Hepatic stellate cell (primary cell): ENCODE measurements around the gene TBCK.

Source experiments
- DNase-seq: peaks from one replicate; pipeline ENCODE4 v3.0.0; 2011; ENCODE audit warnings: low spot score

Gene TBCK

GRCh38 chr4:106038908-106039307, 277.1 kb downstream of the TBCK start:
- DNase-seq: no peak

DNA sequence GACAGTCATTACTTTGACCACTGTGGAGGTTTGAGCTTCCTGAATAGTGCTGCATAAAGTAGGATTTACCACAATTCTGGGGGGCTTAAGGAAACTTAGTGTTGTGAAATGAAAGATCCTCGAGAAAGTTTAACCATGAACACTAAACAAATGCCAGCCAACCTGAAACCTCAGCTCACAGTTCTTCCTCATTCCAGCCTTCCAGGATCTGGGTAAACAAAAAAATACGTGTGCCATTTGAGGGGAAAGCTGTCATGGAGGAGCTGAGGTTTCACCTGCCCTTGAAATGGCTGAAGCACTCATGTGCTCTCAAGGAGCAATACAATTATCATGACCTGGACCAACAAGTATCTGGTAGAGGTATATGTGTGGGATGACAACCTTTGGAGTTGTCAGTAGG, 278.0 kb downstream of the TBCK start:
- no peak for DNase-seq

DNA sequence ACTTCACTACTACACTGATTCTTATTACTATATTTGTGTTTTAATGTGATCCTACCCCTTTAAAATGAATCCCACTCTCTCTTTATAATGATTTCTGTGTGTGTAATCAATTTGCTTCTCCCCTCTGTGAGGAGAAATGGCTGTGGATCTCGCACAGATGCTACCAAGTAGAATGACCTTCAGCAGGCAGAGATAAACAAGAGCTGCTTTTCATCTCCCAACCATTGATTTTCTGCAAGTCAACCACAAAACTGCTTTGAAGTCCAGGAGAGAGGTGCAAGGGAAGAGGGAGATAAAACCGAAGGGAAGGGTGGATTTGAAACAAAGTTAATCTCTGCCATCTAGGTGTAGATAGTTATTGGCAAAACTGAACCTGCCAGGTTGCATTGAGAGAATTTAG, 279.2 kb downstream of the TBCK start:
- no peak for DNase-seq

DNA sequence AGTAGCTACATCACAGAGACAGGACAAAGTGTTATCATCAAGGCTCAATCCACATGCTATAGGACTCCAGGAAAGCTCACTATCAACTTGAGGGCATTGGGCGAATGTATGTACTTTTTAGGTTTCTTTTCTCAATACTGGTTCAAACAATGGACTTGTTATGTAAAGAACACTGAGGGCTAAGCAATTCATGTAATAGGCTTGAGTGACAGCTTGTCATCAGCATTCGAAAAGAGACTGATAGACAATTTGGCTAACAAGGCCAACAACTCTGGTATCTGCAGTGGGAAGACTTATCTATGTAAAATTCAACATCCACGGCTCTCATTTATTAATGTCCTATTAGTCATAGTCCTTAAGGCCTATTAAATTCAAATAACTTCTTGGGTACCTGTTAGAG, 279.7 kb downstream of the TBCK start:
- no peak for DNase-seq

DNA sequence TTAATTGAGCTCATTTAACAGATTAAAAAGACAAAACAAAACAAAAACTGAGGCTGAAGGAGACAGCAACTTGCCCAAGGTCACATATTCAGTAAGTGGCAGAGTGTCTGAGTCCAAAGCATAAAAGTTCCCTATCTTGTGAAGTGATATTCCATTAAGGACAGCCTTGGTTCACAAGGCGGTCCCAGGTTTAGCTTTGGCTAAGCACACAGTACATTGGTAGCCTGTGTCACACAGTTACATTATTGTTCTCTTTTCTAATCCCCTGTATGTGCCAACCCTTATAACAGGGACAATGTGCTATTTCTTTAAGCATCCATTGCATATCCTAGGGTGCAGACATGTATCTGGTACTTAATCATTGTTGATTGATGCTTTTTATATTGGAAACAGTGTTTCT, 280.8 kb downstream of the TBCK start:
- no peak for DNase-seq

GRCh38 chr4:106034751-106035150, 281.3 kb downstream of the TBCK start:
- DNase-seq: no peak

GRCh38 chr4:106034220-106034619, 281.8 kb downstream of the TBCK start:
- DNase-seq: no peak

DNA sequence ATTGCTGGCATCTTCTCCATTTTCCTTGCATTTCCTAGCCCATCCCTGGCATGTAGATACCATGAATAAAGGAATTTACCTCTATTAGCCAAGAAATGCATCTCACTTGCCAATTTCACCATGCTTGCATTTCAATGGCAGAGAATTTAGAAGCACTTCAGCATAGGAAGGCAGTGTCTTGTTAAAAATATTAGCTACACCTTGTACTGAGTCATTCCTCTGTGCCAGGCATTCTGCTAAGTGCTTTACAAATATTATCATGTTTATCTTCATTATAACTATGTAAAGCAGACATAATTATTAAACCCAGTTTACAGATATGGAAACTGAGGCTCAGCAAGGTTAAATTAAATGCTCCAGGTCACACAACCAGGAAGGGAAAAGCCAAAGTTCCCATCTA, 282.5 kb downstream of the TBCK start:
- no peak for DNase-seq

GRCh38 chr4:106032851-106033286, 283.1 kb downstream of the TBCK start:
- DNase-seq: peak; percentile 20

DNA sequence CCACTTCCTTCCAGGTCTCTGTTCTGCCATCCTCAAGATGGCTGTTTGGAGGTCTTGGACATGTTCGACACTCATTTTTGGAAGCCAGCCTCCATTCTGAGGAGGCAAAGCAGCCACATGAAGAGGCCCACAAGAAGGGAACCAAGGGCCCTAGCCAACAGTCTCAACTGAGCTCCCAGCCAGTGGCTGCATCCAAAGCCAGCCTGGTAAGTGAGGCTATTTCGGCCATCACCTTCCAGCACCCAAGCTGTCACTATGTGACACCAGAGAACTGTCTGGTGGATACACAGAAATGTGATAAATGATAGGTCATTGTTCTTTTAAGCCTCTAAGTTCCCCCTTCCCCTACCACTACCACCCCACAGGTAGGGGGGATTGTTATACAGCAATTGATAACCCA, 293.6 kb downstream of the TBCK start:
- DNase-seq: no peak

- no peak for DNase-seq
Observed at GRCh38 chr4:106021737-106022410, 294.1 kb downstream of the TBCK start.

DNA sequence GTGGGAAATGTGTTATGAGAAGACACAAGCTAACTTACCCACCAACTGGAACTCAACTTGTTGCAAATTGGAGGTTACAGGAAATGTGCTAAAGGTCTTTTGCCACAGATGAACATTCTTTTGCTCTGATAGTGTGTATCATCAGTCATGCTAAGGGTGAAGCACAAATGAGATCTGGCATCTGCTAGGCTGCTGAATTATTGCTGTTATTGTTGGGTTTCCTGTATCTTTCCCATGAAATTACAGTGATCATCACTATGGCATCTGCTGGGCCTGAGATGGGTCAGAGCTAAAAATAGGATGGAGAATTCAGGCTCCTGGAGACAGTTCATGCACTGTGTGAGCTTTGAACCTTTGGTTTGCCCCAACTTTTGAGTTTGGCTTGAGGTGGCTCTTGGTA, 296.2 kb downstream of the TBCK start:
- peak; percentile 70 for DNase-seq

DNA sequence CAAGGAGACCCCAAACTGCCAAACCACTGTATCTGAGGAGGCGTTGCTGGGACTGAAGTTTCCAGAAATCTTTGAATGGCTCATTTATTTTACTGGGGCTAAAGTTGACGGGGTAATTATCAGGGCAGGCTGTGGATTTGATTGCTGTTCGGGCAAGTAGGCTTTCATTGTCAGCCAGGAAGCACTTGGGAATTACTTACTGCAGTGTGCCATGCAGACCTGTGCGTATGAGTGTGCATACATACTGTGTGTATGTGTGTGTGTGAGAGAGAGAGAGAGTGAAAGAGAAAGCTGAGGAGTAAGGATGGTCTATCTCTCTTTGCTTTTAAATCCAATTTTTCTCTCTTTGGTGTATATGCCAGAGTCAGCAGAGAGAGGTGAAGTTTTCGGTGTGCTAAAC, 298.0 kb downstream of the TBCK start:
- DNase-seq: no peak

DNA sequence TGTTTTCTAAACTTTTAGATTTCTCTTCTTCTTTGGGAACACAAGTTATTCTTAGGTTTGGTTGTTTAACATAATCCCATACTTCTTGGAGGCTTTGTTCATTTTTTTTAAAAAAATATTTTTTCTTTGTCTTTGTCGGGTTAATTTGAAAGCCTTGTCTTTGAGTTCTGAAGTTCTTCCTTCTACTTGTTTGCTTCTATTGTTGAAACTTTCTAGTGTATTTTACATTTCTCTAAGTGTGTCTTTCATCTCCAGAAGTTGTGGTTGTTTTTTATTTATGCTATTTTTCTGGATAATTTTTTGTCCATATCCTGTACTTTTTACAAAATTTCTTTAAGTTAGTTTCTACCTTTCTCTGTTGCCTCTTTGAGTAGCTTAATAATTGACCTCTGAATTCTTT, 304.6 kb downstream of the TBCK start:
- DNase-seq: no peak

- no peak for DNase-seq
Observed at GRCh38 chr4:106010761-106011160, 305.2 kb downstream of the TBCK start.

DNA sequence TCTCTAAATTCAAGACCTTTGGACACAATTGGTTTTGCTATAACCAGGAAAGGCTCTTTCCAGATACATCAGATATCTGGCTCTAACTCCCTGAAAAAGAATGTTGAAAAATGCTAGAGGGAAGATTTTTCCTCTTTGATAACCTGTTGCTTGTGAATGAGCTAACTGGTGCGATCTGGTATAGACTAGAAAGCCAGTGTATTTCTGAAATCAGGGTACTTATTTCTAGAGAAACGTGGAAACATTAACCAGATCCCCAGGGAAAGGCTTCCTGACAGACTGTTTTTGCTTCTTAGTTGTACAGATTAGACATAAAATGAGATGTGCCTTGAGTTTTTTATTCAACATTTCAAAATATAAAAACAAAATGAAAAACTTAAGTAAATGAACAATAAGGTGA, 313.0 kb downstream of the TBCK start:
- DNase-seq: no peak

- no peak for DNase-seq
Observed at GRCh38 chr4:105998171-105999063, 317.6 kb downstream of the TBCK start.

GRCh38 chr4:105996845-105997244, 319.2 kb downstream of the TBCK start:
- no peak for DNase-seq

GRCh38 chr4:105994841-105995501, 321.0 kb downstream of the TBCK start:
- DNase-seq: no peak

DNA sequence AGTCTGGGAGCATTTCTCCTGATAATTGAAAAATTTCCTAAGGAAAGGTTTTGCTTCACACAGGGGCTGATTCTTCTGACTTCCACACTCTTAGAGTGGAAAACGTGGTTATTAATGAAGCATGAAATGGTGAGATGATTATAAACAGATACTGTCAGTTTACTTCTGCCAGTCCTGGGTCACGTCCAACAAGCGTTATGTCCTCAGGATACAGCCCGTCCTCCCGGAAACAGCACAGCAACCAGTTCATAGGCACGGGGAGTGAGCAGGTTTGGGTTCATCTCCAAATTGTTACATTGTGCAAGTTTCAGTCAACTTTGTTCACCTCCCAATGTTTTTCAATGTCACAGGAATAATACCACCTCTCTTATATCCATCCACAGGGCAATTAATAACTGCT, 321.9 kb downstream of the TBCK start:
- DNase-seq: no peak

DNA sequence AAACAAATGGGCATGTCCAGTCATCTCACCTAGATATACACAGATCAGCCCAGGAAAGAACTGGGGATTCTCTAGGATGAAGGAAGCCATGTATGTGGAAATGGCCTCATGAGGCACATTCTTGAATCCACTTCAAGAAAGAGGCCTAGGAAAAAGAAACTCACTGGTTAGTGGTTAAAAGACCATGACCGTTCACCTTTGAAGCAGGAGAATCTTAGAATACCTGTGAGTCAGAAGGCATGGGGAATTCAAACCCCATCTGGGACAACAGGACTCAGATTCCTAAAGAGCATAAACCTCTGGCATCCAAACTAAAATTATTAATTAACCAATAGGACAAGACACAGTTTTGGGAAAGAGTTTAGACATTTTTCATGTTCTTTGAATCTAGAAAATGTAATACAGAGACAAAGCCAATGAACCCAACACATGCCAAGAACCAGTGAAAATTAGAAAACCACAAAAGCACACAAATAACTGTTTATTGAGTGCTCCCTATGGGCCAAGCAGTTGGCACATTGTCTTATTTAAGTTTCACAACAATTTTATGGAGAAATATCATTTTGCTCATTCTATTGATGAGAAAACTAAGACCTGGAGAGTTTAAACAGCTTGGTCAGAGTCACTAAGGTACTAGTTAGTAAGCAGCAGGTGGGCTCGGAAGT, 323.2 kb downstream of the TBCK start:
- DNase-seq: no peak

GRCh38 chr4:105991726-105992125, 324.3 kb downstream of the TBCK start:
- no peak for DNase-seq
